Neural progenitor cell (in vitro differentiated cells): ENCODE data around the gene LRCH3.

ENCODE experiments used
- CTCF ChIP-seq: fragments of 200-600 bp; sonication (generic); IDR thresholded peaks from 2 replicates; pipeline ENCODE4 v1.5.1; 2017; ENCODE audit warnings: antibody characterized with exemption, mild to moderate bottlenecking
- EZH2 ChIP-seq: fragments of 200-600 bp; sonication (generic); IDR thresholded peaks from 2 replicates; pipeline ENCODE4 v1.6.1; 2017; ENCODE audit warnings: antibody characterized with exemption, mild to moderate bottlenecking, moderate library complexity
- EZH2phosphoT487 ChIP-seq: fragments of 200-600 bp; sonication (generic); IDR thresholded peaks from 2 replicates; pipeline ENCODE4 v1.6.1; 2017; ENCODE audit warnings: antibody characterized with exemption

GRCh38 chr3:197791892-197792647 lies 1.0 kb downstream of the LRCH3 start:
- no peak for TF ChIP-seq CTCF
- no peak for TF ChIP-seq EZH2
- no peak for TF ChIP-seq EZH2phosphoT487
